ENCODE measurements around the gene AOPEP.
A peak's percentile ranks its signal among the peaks of the same experiment; 100 is the strongest.

AOPEP gene

GRCh38 chr9:94899464-94900221 is 173.1 kb downstream of the AOPEP start:
- DNase-seq (ENCODE audit: low read depth): no peak

- DNase-seq (ENCODE audit: low read depth): peak; percentile 94
These were observed 173.9 kb downstream of the AOPEP start for GRCh38 chr9:94900222-94901018.

- no peak for DNase-seq (ENCODE audit: low read depth)
These were observed 174.5 kb downstream of the AOPEP start for GRCh38 chr9:94901019-94901363.

- peak; percentile 47 for DNase-seq (ENCODE audit: low read depth)
These were observed 177.5 kb downstream of the AOPEP start for GRCh38 chr9:94903961-94904421.

- DNase-seq (ENCODE audit: low read depth): no peak
These were observed 178.3 kb downstream of the AOPEP start for GRCh38 chr9:94904806-94905205.

GRCh38 chr9:94905606-94906005 is 179.1 kb downstream of the AOPEP start:
- DNase-seq (ENCODE audit: low read depth): no peak

- no peak for DNase-seq (ENCODE audit: low read depth)
These were observed 179.7 kb downstream of the AOPEP start for GRCh38 chr9:94906181-94906580.

GRCh38 chr9:94906713-94907112 is 180.2 kb downstream of the AOPEP start:
- no peak for DNase-seq (ENCODE audit: low read depth)

- DNase-seq (ENCODE audit: low read depth): no peak
These were observed 180.9 kb downstream of the AOPEP start for GRCh38 chr9:94907264-94907936.

GRCh38 chr9:94908011-94908563 is 181.6 kb downstream of the AOPEP start:
- no peak for DNase-seq (ENCODE audit: low read depth)

- no peak for DNase-seq (ENCODE audit: low read depth)
These were observed 182.2 kb downstream of the AOPEP start for GRCh38 chr9:94908583-94909249.

GRCh38 chr9:94909250-94909894 is 182.9 kb downstream of the AOPEP start:
- no peak for DNase-seq (ENCODE audit: low read depth)

GRCh38 chr9:94909965-94910730 is 183.6 kb downstream of the AOPEP start:
- no peak for DNase-seq (ENCODE audit: low read depth)

- DNase-seq (ENCODE audit: low read depth): no peak
These were observed 184.7 kb downstream of the AOPEP start for GRCh38 chr9:94911211-94911610.

- no peak for DNase-seq (ENCODE audit: low read depth)
These were observed 185.6 kb downstream of the AOPEP start for GRCh38 chr9:94911986-94912635.

- no peak for DNase-seq (ENCODE audit: low read depth)
These were observed 186.3 kb downstream of the AOPEP start for GRCh38 chr9:94912700-94913249.

GRCh38 chr9:94913550-94913949 is 187.1 kb downstream of the AOPEP start:
- no peak for DNase-seq (ENCODE audit: low read depth)

- no peak for DNase-seq (ENCODE audit: low read depth)
These were observed 189.3 kb downstream of the AOPEP start for GRCh38 chr9:94915476-94916450.

GRCh38 chr9:94916956-94917355 is 190.5 kb downstream of the AOPEP start:
- no peak for DNase-seq (ENCODE audit: low read depth)

All from GM04504 (cell line).